ENCODE measurements around the gene ERCC2.

ERCC2 gene

GRCh38 chr19:45354241-45354842 lies 16.0 kb downstream of the ERCC2 start:
- Histone ChIP-seq H3K4me2 (ENCODE audit: low read length) (no peak overlapping the region), H4K20me1 (ENCODE audit: control insufficient read depth, insufficient read depth, low read depth, low read length) (no peaks in the 10 kb centered on the region), H3K4me1 (ENCODE audit: control insufficient read depth, low read length) (no peaks in the 10 kb centered on the region), H3K79me2 (ENCODE audit: control insufficient read depth, low read length) (no peaks in the 10 kb centered on the region), H3K4me3 (ENCODE audit: low read length) (no peak overlapping the region), H3K9me2 (replicated peaks; ENCODE audit: control insufficient read depth, low read length) (no peaks in the 10 kb centered on the region), H3K36me3 (ENCODE audit: control insufficient read depth, low read length) (peaks cover 23% of the 10 kb centered on the region), H3K27me3 (ENCODE audit: control insufficient read depth, low read length) (no peaks in the 10 kb centered on the region), H3K27ac (ENCODE audit: low read depth, low read length) (no peak overlapping the region), H3F3A (ENCODE audit: control insufficient read depth, insufficient read depth) (no peaks in the 10 kb centered on the region), H3K9me3 (ENCODE audit: control insufficient read depth, insufficient read depth, low read length) (no peaks in the 10 kb centered on the region)
- TF ChIP-seq EZH2phosphoT487 (IDR thresholded peaks at IDR 0.05; ENCODE audit: borderline replicate concordance, low read length), result no peak
- TF ChIP-seq, protein P1, sequence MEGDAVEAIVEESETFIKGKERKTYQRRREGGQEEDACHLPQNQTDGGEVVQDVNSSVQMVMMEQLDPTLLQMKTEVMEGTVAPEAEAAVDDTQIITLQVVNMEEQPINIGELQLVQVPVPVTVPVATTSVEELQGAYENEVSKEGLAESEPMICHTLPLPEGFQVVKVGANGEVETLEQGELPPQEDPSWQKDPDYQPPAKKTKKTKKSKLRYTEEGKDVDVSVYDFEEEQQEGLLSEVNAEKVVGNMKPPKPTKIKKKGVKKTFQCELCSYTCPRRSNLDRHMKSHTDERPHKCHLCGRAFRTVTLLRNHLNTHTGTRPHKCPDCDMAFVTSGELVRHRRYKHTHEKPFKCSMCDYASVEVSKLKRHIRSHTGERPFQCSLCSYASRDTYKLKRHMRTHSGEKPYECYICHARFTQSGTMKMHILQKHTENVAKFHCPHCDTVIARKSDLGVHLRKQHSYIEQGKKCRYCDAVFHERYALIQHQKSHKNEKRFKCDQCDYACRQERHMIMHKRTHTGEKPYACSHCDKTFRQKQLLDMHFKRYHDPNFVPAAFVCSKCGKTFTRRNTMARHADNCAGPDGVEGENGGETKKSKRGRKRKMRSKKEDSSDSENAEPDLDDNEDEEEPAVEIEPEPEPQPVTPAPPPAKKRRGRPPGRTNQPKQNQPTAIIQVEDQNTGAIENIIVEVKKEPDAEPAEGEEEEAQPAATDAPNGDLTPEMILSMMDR (IDR thresholded peaks at IDR 0.05; ENCODE audit: low read depth, low read length, poor library complexity, severe bottlenecking), result no peak

DNA sequence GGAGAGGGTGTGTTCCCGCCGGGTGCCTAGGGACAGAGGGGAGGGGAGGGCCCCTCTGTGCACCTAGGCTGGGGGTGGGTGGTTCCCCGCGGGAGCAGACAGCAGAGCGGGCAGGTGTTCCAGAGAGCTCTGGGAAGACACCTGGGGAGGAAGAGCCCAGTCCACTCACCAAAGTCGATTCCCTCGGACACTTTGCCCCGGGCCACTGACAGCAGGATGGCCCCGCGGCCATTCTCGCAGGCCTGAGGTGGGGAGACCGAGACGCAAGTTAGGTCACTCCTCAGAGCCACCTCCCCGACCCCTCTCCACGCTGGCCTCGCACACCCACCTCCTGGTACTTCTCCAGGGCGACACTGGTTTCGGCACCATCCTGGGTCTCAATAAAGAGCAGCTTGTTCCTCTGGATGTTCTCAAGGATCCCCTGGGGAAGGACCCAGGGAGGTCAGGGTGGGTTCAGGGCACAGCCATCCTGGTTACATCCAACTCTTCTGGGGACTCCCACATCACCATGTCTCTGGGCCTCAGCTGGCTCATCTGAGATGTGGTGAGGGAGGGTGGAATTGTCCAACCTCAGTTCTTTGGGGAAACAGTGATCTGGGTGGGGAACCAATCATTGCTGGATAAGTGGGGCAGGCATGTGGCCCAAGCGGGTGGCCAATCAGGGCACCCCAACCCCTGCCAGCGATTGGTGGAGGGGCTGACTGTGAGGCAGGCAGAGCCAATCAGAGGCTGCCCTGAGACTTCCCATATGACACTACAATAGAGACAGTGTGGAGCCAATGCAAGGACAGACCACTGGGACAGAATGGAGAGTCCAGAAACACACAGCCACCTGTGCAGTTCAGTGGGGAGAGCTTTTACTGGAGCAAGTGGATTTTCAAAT lies 17.2 kb downstream of the ERCC2 start:
- no peaks in the 10 kb centered on the region for H3K9me3 ChIP-seq (ENCODE audit: control insufficient read depth, insufficient read depth, low read length)
- H3K4me2 ChIP-seq (ENCODE audit: low read length), result no peak overlapping the region
- no peaks in the 10 kb centered on the region for H3K9me2 ChIP-seq (replicated peaks; ENCODE audit: control insufficient read depth, low read length)
- no peaks in the 10 kb centered on the region for H3K27me3 ChIP-seq (ENCODE audit: control insufficient read depth, low read length)
- H4K20me1 ChIP-seq (ENCODE audit: control insufficient read depth, insufficient read depth, low read depth, low read length), result no peaks in the 10 kb centered on the region
- no peak for TF ChIP-seq EZH2phosphoT487 (IDR thresholded peaks at IDR 0.05; ENCODE audit: borderline replicate concordance, low read length)
- TF ChIP-seq, protein P1 (IDR thresholded peaks at IDR 0.05; ENCODE audit: low read depth, low read length, poor library complexity, severe bottlenecking), result no peak
- no peaks in the 10 kb centered on the region for H3F3A ChIP-seq (ENCODE audit: control insufficient read depth, insufficient read depth)
- no peaks in the 10 kb centered on the region for H3K79me2 ChIP-seq (ENCODE audit: control insufficient read depth, low read length)
- no peaks in the 10 kb centered on the region for H3K4me1 ChIP-seq (ENCODE audit: control insufficient read depth, low read length)
- peaks cover 23% of the 10 kb centered on the region for H3K36me3 ChIP-seq (ENCODE audit: control insufficient read depth, low read length)
- no peak overlapping the region for H3K4me3 ChIP-seq (ENCODE audit: low read length)
- no peak overlapping the region for H3K27ac ChIP-seq (ENCODE audit: low read depth, low read length)

- H3K27ac ChIP-seq (ENCODE audit: low read depth, low read length), result no peak overlapping the region
- TF ChIP-seq, protein P1 (IDR thresholded peaks at IDR 0.05; ENCODE audit: low read depth, low read length, poor library complexity, severe bottlenecking), result no peak
- TF ChIP-seq EZH2phosphoT487 (IDR thresholded peaks at IDR 0.05; ENCODE audit: borderline replicate concordance, low read length), result no peak
- no peaks in the 10 kb centered on the region for H3K27me3 ChIP-seq (ENCODE audit: control insufficient read depth, low read length)
- no peaks in the 10 kb centered on the region for H3K9me2 ChIP-seq (replicated peaks; ENCODE audit: control insufficient read depth, low read length)
- no peak overlapping the region for H3K4me2 ChIP-seq (ENCODE audit: low read length)
- H3K36me3 ChIP-seq (ENCODE audit: control insufficient read depth, low read length), result peaks cover 23% of the 10 kb centered on the region
- H3F3A ChIP-seq (ENCODE audit: control insufficient read depth, insufficient read depth), result no peaks in the 10 kb centered on the region
- no peaks in the 10 kb centered on the region for H3K9me3 ChIP-seq (ENCODE audit: control insufficient read depth, insufficient read depth, low read length)
- no peaks in the 10 kb centered on the region for H3K79me2 ChIP-seq (ENCODE audit: control insufficient read depth, low read length)
- H4K20me1 ChIP-seq (ENCODE audit: control insufficient read depth, insufficient read depth, low read depth, low read length), result no peaks in the 10 kb centered on the region
- no peak overlapping the region for H3K4me3 ChIP-seq (ENCODE audit: low read length)
- H3K4me1 ChIP-seq (ENCODE audit: control insufficient read depth, low read length), result no peaks in the 10 kb centered on the region
Observed at GRCh38 chr19:45352471-45352870, 17.9 kb downstream of the ERCC2 start.

All from DOHH2 (cell line).